Neuronal stem cell (in vitro differentiated cells): ENCODE data around the gene ZSWIM5.

Experiments used
- DNase-seq: peaks from one replicate; pipeline ENCODE4 v3.0.0-alpha.2; 2013; ENCODE audit warnings: low spot score
- H2AFZ ChIP-seq: one replicate; pipeline ENCODE4 v1.6.1; 2013; ENCODE audit warnings: mild to moderate bottlenecking, low read length, inconsistent platforms
- H2AK5ac ChIP-seq: 2 replicates; pipeline ENCODE4 v1.6.1; 2013; ENCODE audit warnings: low read depth, mild to moderate bottlenecking, inconsistent platforms, low read length, moderate library complexity, mixed read lengths
- H2BK120ac ChIP-seq: 2 replicates; pipeline ENCODE4 v1.6.1; 2013; ENCODE audit warnings: low read depth, mild to moderate bottlenecking, inconsistent platforms, low read length, moderate library complexity, mixed read lengths
- H2BK12ac ChIP-seq: one replicate; pipeline ENCODE4 v1.6.1; 2013; ENCODE audit warnings: low read length, inconsistent platforms
- H2BK15ac ChIP-seq: 2 replicates; pipeline ENCODE4 v1.6.1; 2013; ENCODE audit warnings: mild to moderate bottlenecking, low read length, inconsistent platforms, mixed read lengths
- H2BK5ac ChIP-seq: one replicate; pipeline ENCODE4 v1.6.1; 2013; ENCODE audit warnings: inconsistent platforms, mild to moderate bottlenecking, low read length, moderate library complexity
- H3K14ac ChIP-seq: one replicate; pipeline ENCODE4 v1.6.1; 2013; ENCODE audit warnings: low read length, inconsistent platforms
- H3K18ac ChIP-seq: 2 replicates; pipeline ENCODE4 v1.6.1; 2013; ENCODE audit warnings: low read length, inconsistent platforms
- H3K23ac ChIP-seq: 2 replicates; pipeline ENCODE4 v1.6.1; 2013; ENCODE audit warnings: low read depth, mild to moderate bottlenecking, mixed read lengths, low read length, inconsistent platforms; ENCODE audit not compliant: poor library complexity
- H3K27ac ChIP-seq: replicated peaks from 3 replicates; pipeline ENCODE4 v1.5.1; 2013; ENCODE audit warnings: low read length, inconsistent platforms
- H3K27me3 ChIP-seq, 3 experiments: 2 replicates each; pipeline ENCODE4 v1.6.1; 2013; ENCODE audit warnings: low read length in 3 of 3, mild to moderate bottlenecking in 2 of 3, inconsistent platforms in 1 of 3, low read depth in 1 of 3, mixed read lengths in 1 of 3, moderate library complexity in 1 of 3; ENCODE audit not compliant: control insufficient read depth in 3 of 3, insufficient read depth in 3 of 3
- H3K36me3 ChIP-seq, 2 donors: replicated peaks in 1 of 2; 2 replicates each; pipeline ENCODE4 v1.6.1; 2013; ENCODE audit warnings: low read length in 2 of 2; ENCODE audit not compliant: control insufficient read depth in 2 of 2, insufficient read depth in 2 of 2
- H3K4ac ChIP-seq: 2 replicates; pipeline ENCODE4 v1.6.1; 2013; ENCODE audit warnings: inconsistent platforms, mild to moderate bottlenecking, low read length, moderate library complexity
- H3K4me1 ChIP-seq, 2 donors: 1 replicate in 1 of 2; 2 replicates in 1 of 2; pipeline ENCODE4 v1.6.1; 2013; ENCODE audit warnings: low read length in 2 of 2, low read depth in 1 of 2; ENCODE audit not compliant: control insufficient read depth in 2 of 2, insufficient read depth in 1 of 2
- H3K4me2 ChIP-seq: one replicate; pipeline ENCODE4 v1.6.1; 2013; ENCODE audit warnings: mild to moderate bottlenecking, low read length, inconsistent platforms; ENCODE audit not compliant: insufficient read depth, poor library complexity, severe bottlenecking
- H3K4me3 ChIP-seq, 2 donors: 2 replicates each; pipeline ENCODE4 v1.5.1; 2013; ENCODE audit warnings: low read length in 2 of 2, mild to moderate bottlenecking in 2 of 2, inconsistent platforms in 1 of 2, moderate library complexity in 1 of 2
- H3K79me1 ChIP-seq: one replicate; pipeline ENCODE4 v1.6.1; 2013; ENCODE audit warnings: low read depth, mild to moderate bottlenecking, inconsistent platforms, low read length, moderate library complexity
- H3K9ac ChIP-seq: one replicate; pipeline ENCODE4 v1.6.1; 2013; ENCODE audit warnings: mild to moderate bottlenecking, low read depth, low read length, inconsistent platforms; ENCODE audit not compliant: poor library complexity
- H3K9me3 ChIP-seq, 2 donors: replicated peaks in 1 of 2; 2 replicates each; pipeline versions ENCODE3 to v1.6.1; 2013; ENCODE audit warnings: low read length in 2 of 2, mild to moderate bottlenecking in 2 of 2, inconsistent platforms in 1 of 2, low read depth in 1 of 2, mixed read lengths in 1 of 2, moderate library complexity in 1 of 2; ENCODE audit not compliant: control insufficient read depth in 2 of 2, insufficient read depth in 1 of 2
- H4K8ac ChIP-seq: one replicate; pipeline ENCODE4 v1.6.1; 2013; ENCODE audit warnings: low read depth, mild to moderate bottlenecking, inconsistent platforms, low read length, moderate library complexity
- H4K91ac ChIP-seq: one replicate; pipeline ENCODE4 v1.6.1; 2013; ENCODE audit warnings: low read length, low read depth, mild to moderate bottlenecking, inconsistent platforms; ENCODE audit not compliant: poor library complexity
- WGBS, 2 donors: extraction: QIAGEN DNeasy Blood & Tissue Kit; methylation state at CpG; one replicate each; pipeline ENCODE4 v1.1.7; 2013; ENCODE audit warnings: missing lambda C conversion rate in 2 of 2, mixed read lengths in 1 of 2; ENCODE audit not compliant: insufficient read length in 2 of 2, insufficient replicate concordance in 1 of 2; ENCODE audit errors: extremely low coverage in 2 of 2; 5-methylcytosine and 5-hydroxymethylcytosine counted together

ZSWIM5 gene

GRCh38 chr1:45057542-45057941 is 148.9 kb downstream of the ZSWIM5 start:
- Histone ChIP-seq H3K9ac (no peak overlapping the region), H3K27me3 (no peaks in the 10 kb centered on the region), H4K91ac (no peak overlapping the region), H3K18ac (no peak overlapping the region), H2BK120ac (no peak overlapping the region), H3K27ac (no peak overlapping the region), H4K8ac (no peak overlapping the region), H3K4me1 (no peaks in the 10 kb centered on the region), H3K79me1 (no peaks in the 10 kb centered on the region), H2BK5ac (no peak overlapping the region), H3K4me2 (no peak overlapping the region), H2AFZ (no peak overlapping the region), H2BK12ac (no peak overlapping the region), H3K14ac (no peak overlapping the region), H2BK15ac (no peak overlapping the region), H3K36me3 (no peaks in the 10 kb centered on the region), H3K23ac (no peak overlapping the region), H3K9me3 (no peaks in the 10 kb centered on the region), H3K4ac (no peak overlapping the region), H2AK5ac (no peak overlapping the region), H3K4me3 (no peak overlapping the region)
- no peak for DNase-seq
- no CpG with 5 or more reads among the region's 1 CpG for WGBS, 2 donors

GRCh38 chr1:45051005-45051772 is 155.2 kb downstream of the ZSWIM5 start:
- no peak overlapping the region for H3K4ac ChIP-seq
- DNase-seq = no peak
- H3K27me3 ChIP-seq = no peaks in the 10 kb centered on the region
- WGBS, 2 donors = no CpG with 5 or more reads among the region's 2 CpGs
- H2AK5ac ChIP-seq = no peak overlapping the region
- H3K79me1 ChIP-seq = no peaks in the 10 kb centered on the region
- H2AFZ ChIP-seq = no peak overlapping the region
- no peak overlapping the region for H3K4me2 ChIP-seq
- no peak overlapping the region for H3K23ac ChIP-seq
- H4K91ac ChIP-seq = no peak overlapping the region
- no peaks in the 10 kb centered on the region for H3K9me3 ChIP-seq
- no peaks in the 10 kb centered on the region for H3K36me3 ChIP-seq
- H2BK120ac ChIP-seq = no peak overlapping the region
- no peaks in the 10 kb centered on the region for H3K4me1 ChIP-seq
- H3K9ac ChIP-seq = no peak overlapping the region
- no peak overlapping the region for H3K14ac ChIP-seq
- H3K18ac ChIP-seq = no peak overlapping the region
- no peak overlapping the region for H3K27ac ChIP-seq
- no peak overlapping the region for H2BK12ac ChIP-seq
- H2BK5ac ChIP-seq = no peak overlapping the region
- no peak overlapping the region for H4K8ac ChIP-seq
- no peak overlapping the region for H3K4me3 ChIP-seq
- H2BK15ac ChIP-seq = no peak overlapping the region

- H3K79me1 ChIP-seq = no peaks in the 10 kb centered on the region
- H4K8ac ChIP-seq = no peak overlapping the region
- H3K4ac ChIP-seq = no peak overlapping the region
- WGBS, 2 donors = no CpG with 5 or more reads among the region's 5 CpGs
- H3K4me1 ChIP-seq = no peaks in the 10 kb centered on the region
- H2BK5ac ChIP-seq = no peak overlapping the region
- H3K4me2 ChIP-seq = no peak overlapping the region
- no peak overlapping the region for H3K9ac ChIP-seq
- no peaks in the 10 kb centered on the region for H3K36me3 ChIP-seq
- H2AK5ac ChIP-seq = no peak overlapping the region
- H2BK12ac ChIP-seq = no peak overlapping the region
- no peak overlapping the region for H2AFZ ChIP-seq
- no peak for DNase-seq
- H3K14ac ChIP-seq = no peak overlapping the region
- no peak overlapping the region for H3K4me3 ChIP-seq
- H3K27ac ChIP-seq = no peak overlapping the region
- no peaks in the 10 kb centered on the region for H3K27me3 ChIP-seq
- no peak overlapping the region for H4K91ac ChIP-seq
- no peak overlapping the region for H2BK120ac ChIP-seq
- no peak overlapping the region for H3K18ac ChIP-seq
- no peak overlapping the region for H3K23ac ChIP-seq
- H3K9me3 ChIP-seq = no peaks in the 10 kb centered on the region
- no peak overlapping the region for H2BK15ac ChIP-seq
Observed at GRCh38 chr1:45047032-45047431, 159.4 kb downstream of the ZSWIM5 start.

GRCh38 chr1:45044916-45045315 is 161.5 kb downstream of the ZSWIM5 start:
- Histone ChIP-seq H2BK5ac (no peak overlapping the region), H3K9ac (no peak overlapping the region), H3K9me3 (no peaks in the 10 kb centered on the region), H3K4ac (no peak overlapping the region), H3K79me1 (no peaks in the 10 kb centered on the region), H3K4me1 (no peaks in the 10 kb centered on the region), H2AFZ (no peak overlapping the region), H3K14ac (no peak overlapping the region), H2BK15ac (no peak overlapping the region), H4K91ac (no peak overlapping the region), H3K4me3 (no peak overlapping the region), H2BK120ac (no peak overlapping the region), H3K18ac (no peak overlapping the region), H2BK12ac (no peak overlapping the region), H3K4me2 (no peak overlapping the region), H3K27ac (no peak overlapping the region), H3K27me3 (no peaks in the 10 kb centered on the region), H3K23ac (no peak overlapping the region), H2AK5ac (no peak overlapping the region), H3K36me3 (no peaks in the 10 kb centered on the region), H4K8ac (no peak overlapping the region)
- DNase-seq = no peak
- WGBS, 2 donors = no CpG with 5 or more reads among the region's 1 CpG
